ENCODE data around the gene ECHS1.

Gene ECHS1

GRCh38 chr10:133313192-133313591, 60.0 kb downstream of the ECHS1 start (continued):
- no peak for TF ChIP-seq GLI4 (tag by site-specific recombination; IDR thresholded peaks at IDR 0.05)
- TF ChIP-seq, protein P1, sequence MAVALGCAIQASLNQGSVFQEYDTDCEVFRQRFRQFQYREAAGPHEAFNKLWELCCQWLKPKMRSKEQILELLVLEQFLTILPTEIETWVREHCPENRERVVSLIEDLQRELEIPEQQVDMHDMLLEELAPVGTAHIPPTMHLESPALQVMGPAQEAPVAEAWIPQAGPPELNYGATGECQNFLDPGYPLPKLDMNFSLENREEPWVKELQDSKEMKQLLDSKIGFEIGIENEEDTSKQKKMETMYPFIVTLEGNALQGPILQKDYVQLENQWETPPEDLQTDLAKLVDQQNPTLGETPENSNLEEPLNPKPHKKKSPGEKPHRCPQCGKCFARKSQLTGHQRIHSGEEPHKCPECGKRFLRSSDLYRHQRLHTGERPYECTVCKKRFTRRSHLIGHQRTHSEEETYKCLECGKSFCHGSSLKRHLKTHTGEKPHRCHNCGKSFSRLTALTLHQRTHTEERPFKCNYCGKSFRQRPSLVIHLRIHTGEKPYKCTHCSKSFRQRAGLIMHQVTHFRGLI (tag by site-specific recombination; IDR thresholded peaks at IDR 0.05), result no peak
- TF ChIP-seq HOXD13 (CRISPR knock-in tag; IDR thresholded peaks at IDR 0.05; ENCODE audit: borderline replicate concordance), result no peak
- TF ChIP-seq, protein P2, sequence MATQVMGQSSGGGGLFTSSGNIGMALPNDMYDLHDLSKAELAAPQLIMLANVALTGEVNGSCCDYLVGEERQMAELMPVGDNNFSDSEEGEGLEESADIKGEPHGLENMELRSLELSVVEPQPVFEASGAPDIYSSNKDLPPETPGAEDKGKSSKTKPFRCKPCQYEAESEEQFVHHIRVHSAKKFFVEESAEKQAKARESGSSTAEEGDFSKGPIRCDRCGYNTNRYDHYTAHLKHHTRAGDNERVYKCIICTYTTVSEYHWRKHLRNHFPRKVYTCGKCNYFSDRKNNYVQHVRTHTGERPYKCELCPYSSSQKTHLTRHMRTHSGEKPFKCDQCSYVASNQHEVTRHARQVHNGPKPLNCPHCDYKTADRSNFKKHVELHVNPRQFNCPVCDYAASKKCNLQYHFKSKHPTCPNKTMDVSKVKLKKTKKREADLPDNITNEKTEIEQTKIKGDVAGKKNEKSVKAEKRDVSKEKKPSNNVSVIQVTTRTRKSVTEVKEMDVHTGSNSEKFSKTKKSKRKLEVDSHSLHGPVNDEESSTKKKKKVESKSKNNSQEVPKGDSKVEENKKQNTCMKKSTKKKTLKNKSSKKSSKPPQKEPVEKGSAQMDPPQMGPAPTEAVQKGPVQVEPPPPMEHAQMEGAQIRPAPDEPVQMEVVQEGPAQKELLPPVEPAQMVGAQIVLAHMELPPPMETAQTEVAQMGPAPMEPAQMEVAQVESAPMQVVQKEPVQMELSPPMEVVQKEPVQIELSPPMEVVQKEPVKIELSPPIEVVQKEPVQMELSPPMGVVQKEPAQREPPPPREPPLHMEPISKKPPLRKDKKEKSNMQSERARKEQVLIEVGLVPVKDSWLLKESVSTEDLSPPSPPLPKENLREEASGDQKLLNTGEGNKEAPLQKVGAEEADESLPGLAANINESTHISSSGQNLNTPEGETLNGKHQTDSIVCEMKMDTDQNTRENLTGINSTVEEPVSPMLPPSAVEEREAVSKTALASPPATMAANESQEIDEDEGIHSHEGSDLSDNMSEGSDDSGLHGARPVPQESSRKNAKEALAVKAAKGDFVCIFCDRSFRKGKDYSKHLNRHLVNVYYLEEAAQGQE (tag by site-specific recombination; IDR thresholded peaks at IDR 0.05), result no peak
- no peak for TF ChIP-seq ZNF404 (tag by site-specific recombination; IDR thresholded peaks at IDR 0.05)
- no peak for TF ChIP-seq MEIS1 (CRISPR knock-in tag; IDR thresholded peaks at IDR 0.05; ENCODE audit: borderline replicate concordance)
- no peak for TF ChIP-seq ZNF391 (tag by site-specific recombination; IDR thresholded peaks at IDR 0.05; ENCODE audit: borderline replicate concordance, low read depth)

DNA sequence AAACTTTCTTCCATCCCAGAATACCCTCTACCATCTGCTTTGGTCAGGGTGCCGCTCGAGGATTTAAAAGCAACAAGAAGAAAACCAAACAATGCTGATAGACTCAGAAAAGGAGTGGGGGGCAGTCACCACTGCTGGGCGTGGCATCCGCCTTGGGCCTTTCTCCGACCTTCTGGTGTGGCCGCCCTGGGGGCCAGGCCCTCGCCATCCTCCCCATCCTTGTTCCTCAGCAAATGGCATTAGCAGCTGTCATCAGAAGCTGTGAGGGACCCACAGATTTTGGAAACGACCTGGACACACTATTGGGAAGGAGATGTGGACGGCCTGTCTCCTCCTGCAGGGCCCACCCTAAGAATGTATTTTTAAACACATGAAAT, 60.4 kb downstream of the ECHS1 start:
- ChIA-PET CTCF (no interaction called here), POLR2A (no interaction called here)
- no peak for TF ChIP-seq ZFHX2 (tag by site-specific recombination; conservative IDR thresholded peaks at IDR 0.05)
- no peak for TF ChIP-seq ZNF837 (tag by site-specific recombination; IDR thresholded peaks at IDR 0.05)
- no peak for TF ChIP-seq ZNF335 (tag by site-specific recombination; conservative IDR thresholded peaks at IDR 0.05)
- no peak for TF ChIP-seq HIC1 (tag by site-specific recombination; IDR thresholded peaks at IDR 0.05)
- TF ChIP-seq ZNF18 (tag by site-specific recombination; IDR thresholded peaks at IDR 0.05), result no peak
- TF ChIP-seq ZNF16 (tag by site-specific recombination; IDR thresholded peaks at IDR 0.05; ENCODE audit: low read depth), result no peak
- TF ChIP-seq, protein P3, sequence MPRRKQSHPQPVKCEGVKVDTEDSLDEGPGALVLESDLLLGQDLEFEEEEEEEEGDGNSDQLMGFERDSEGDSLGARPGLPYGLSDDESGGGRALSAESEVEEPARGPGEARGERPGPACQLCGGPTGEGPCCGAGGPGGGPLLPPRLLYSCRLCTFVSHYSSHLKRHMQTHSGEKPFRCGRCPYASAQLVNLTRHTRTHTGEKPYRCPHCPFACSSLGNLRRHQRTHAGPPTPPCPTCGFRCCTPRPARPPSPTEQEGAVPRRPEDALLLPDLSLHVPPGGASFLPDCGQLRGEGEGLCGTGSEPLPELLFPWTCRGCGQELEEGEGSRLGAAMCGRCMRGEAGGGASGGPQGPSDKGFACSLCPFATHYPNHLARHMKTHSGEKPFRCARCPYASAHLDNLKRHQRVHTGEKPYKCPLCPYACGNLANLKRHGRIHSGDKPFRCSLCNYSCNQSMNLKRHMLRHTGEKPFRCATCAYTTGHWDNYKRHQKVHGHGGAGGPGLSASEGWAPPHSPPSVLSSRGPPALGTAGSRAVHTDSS (tag by site-specific recombination; IDR thresholded peaks at IDR 0.05), result no peak
- TF ChIP-seq HOXC10 (CRISPR knock-in tag; IDR thresholded peaks at IDR 0.05), result no peak
- TF ChIP-seq FEZF1 (tag by site-specific recombination; IDR thresholded peaks at IDR 0.05), result no peak
- TF ChIP-seq ZNF155 (tag by site-specific recombination; IDR thresholded peaks at IDR 0.05), result no peak
- no peak for TF ChIP-seq GLIS1 (tag by site-specific recombination; IDR thresholded peaks at IDR 0.05)
- TF ChIP-seq BCL6B (tag by site-specific recombination; IDR thresholded peaks at IDR 0.05), result no peak
- no peak for TF ChIP-seq IKZF3 (tag by site-specific recombination; IDR thresholded peaks at IDR 0.05)
- TF ChIP-seq, protein P4, sequence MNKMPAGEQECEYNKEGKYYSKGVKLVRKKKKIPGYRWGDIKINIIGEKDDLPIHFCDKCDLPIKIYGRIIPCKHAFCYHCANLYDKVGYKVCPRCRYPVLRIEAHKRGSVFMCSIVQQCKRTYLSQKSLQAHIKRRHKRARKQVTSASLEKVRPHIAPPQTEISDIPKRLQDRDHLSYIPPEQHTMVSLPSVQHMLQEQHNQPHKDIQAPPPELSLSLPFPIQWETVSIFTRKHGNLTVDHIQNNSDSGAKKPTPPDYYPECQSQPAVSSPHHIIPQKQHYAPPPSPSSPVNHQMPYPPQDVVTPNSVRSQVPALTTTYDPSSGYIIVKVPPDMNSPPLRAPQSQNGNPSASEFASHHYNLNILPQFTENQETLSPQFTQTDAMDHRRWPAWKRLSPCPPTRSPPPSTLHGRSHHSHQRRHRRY (tag by site-specific recombination; IDR thresholded peaks at IDR 0.05), result no peak
- TF ChIP-seq ZFP37 (tag by site-specific recombination; IDR thresholded peaks at IDR 0.05), result no peak
- H3K4me1 ChIP-seq (ENCODE audit: control insufficient read depth, insufficient read depth, low read length), result no peaks in the 10 kb centered on the region
- H3K27ac ChIP-seq (ENCODE audit: extremely low read depth, low read depth, low read length), result no peak overlapping the region
- peaks cover 7 to 40% of the 10 kb centered on the region in 2 experiments; a peak in 2 of 3 replicates for H3K36me3 ChIP-seq (ENCODE audit: control insufficient read depth in 2 of 2, insufficient read depth in 1 of 2, low read length in 2 of 2)
- H3K9me3 ChIP-seq (ENCODE audit: control insufficient read depth, insufficient read depth, low read depth, low read length), result no peaks in the 10 kb centered on the region
- no peak overlapping the region for H3K4me3 ChIP-seq (ENCODE audit: low read depth, low read length)
